ENCODE results near the gene IGF2R. TPM values are rescaled to one million over a fixed set of nuclear protein-coding genes. Genes with fewer than 3 reads are reported as not detected.

IGF2R gene
- total and polyA plus RNA-seq, 5 donors from 2014 or later, result 8.8 to 71.2 (median 10.0) TPM

DNA sequence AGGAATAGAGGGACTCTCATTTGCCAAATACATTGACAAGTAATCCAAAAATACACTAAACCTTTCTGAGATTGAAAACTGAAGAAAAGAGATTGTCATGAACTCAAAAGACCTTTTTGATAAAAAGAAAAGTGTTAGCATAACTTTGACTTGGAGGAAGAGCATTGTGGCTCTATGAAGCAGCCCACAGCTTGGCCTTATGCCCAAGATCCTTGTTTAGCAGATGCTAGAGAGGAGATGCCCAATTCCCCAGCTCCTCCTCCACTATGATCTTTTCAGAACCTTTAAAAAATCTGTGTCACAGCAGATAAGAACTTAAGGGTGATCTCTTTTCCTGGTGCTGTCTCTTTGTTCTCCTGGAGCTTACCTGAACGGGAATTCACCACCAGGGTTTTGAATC lies 35.8 kb upstream of the IGF2R start:
- Mint-ChIP-seq H3K4me3 (no peak overlapping the region), H3K9me3 (peaks cover 0 to 5% (median 0%) of the 10 kb centered on the region in 7 donors), H3K4me1 (peaks cover 8 to 29% (median 20%) of the 10 kb centered on the region in 4 donors), H3K27ac (no peak overlapping the region), H3K36me3 (no peaks in the 10 kb centered on the region), H3K27me3 (peaks cover 10% of the 10 kb centered on the region)
- no peak for DNase-seq
- peaks cover 5% of the 10 kb centered on the region for H3K27me3 ChIP-seq (ENCODE audit: control insufficient read depth, insufficient read depth, low read length)
- no peak overlapping the region for H3K27ac ChIP-seq (ENCODE audit: insufficient read depth, low read length, poor library complexity, severe bottlenecking)
- H3K36me3 ChIP-seq (ENCODE audit: control insufficient read depth, insufficient read depth, low read length), result no peaks in the 10 kb centered on the region
- ATAC-seq (ENCODE audit: low read depth in 2 of 2), result no peak
- no peak overlapping the region for H3K4me3 ChIP-seq (ENCODE audit: low read depth, low read length)
- H3K4me1 ChIP-seq (ENCODE audit: control insufficient read depth, insufficient read depth, low read length, poor library complexity, severe bottlenecking), result peaks cover 16% of the 10 kb centered on the region
- peaks cover 0 to 5% of the 10 kb centered on the region in 2 experiments for H3K9me3 ChIP-seq (ENCODE audit: control insufficient read depth in 2 of 2, low read length in 2 of 2)

DNA sequence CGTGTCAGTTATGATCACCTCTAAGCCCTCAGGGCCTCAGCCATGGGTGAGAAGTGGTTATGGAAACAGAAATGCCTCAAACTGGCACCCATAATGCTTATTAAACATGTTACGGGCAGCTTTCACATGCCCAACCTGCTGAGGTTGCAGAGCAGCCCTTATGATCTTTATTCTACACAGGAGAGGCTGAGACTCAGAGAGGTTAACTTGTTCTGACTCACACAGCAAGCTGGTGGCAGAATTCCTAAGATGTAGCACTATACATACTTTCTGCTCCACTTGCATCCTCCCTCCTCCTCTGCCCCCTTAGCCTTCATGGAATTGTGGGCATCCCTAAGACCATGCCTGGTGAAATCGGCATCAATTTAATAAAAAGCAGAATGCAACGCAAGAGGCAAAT lies 34.7 kb upstream of the IGF2R start:
- H3K27ac ChIP-seq (ENCODE audit: insufficient read depth, low read length, poor library complexity, severe bottlenecking), result no peak overlapping the region
- no peak for DNase-seq
- H3K4me3 ChIP-seq (ENCODE audit: low read depth, low read length), result no peak overlapping the region
- no peak overlapping the region for H3K27ac Mint-ChIP-seq
- H3K27me3 ChIP-seq (ENCODE audit: control insufficient read depth, insufficient read depth, low read length), result peaks cover 5% of the 10 kb centered on the region
- H3K9me3 Mint-ChIP-seq, result peaks cover 0 to 5% (median 0%) of the 10 kb centered on the region in 7 donors
- peaks cover 8 to 28% (median 20%) of the 10 kb centered on the region in 4 donors for H3K4me1 Mint-ChIP-seq
- H3K36me3 Mint-ChIP-seq, result no peaks in the 10 kb centered on the region
- no peak for ATAC-seq (ENCODE audit: low read depth in 2 of 2)
- no peak overlapping the region for H3K4me3 Mint-ChIP-seq
- H3K36me3 ChIP-seq (ENCODE audit: control insufficient read depth, insufficient read depth, low read length), result no peaks in the 10 kb centered on the region
- peaks cover 11% of the 10 kb centered on the region for H3K27me3 Mint-ChIP-seq
- H3K4me1 ChIP-seq (ENCODE audit: control insufficient read depth, insufficient read depth, low read length, poor library complexity, severe bottlenecking), result peaks cover 16% of the 10 kb centered on the region
- peaks cover 0 to 5% of the 10 kb centered on the region in 2 experiments for H3K9me3 ChIP-seq (ENCODE audit: control insufficient read depth in 2 of 2, low read length in 2 of 2)

DNA sequence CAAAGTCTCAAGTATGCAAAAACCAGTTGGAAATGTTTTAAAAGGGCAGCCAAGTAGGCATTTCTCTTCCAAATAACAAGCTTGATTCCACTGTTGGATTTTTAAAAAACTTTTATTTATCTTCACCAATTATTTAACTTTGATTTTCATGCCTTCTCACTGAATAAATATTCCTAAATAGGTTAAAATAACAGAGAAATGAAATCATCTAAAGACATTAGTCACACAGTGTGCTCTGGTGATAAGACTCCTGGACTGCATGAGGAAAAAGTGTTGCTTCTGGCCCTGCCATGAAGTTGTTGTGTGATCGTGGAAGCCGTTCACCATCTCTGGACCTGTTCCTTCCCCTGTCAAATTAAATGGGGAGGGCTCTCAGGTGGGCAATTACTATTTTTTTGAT lies 33.8 kb upstream of the IGF2R start:
- H3K4me1 ChIP-seq (ENCODE audit: control insufficient read depth, insufficient read depth, low read length, poor library complexity, severe bottlenecking), result peaks cover 9% of the 10 kb centered on the region
- H3K27me3 ChIP-seq (ENCODE audit: control insufficient read depth, insufficient read depth, low read length), result peaks cover 5% of the 10 kb centered on the region
- peaks cover 11% of the 10 kb centered on the region for H3K27me3 Mint-ChIP-seq
- peaks cover 0 to 5% (median 0%) of the 10 kb centered on the region in 7 donors for H3K9me3 Mint-ChIP-seq
- ATAC-seq (ENCODE audit: low read depth in 2 of 2) (no peak), DNase-seq (no peak)
- no peak overlapping the region for H3K4me3 Mint-ChIP-seq
- H3K36me3 ChIP-seq (ENCODE audit: control insufficient read depth, insufficient read depth, low read length), result no peaks in the 10 kb centered on the region
- H3K9me3 ChIP-seq (ENCODE audit: control insufficient read depth in 2 of 2, low read length in 2 of 2), result peaks cover 0 to 5% of the 10 kb centered on the region in 2 experiments
- peaks cover 4 to 19% (median 13%) of the 10 kb centered on the region in 4 donors for H3K4me1 Mint-ChIP-seq
- H3K27ac Mint-ChIP-seq, result no peak overlapping the region
- no peak overlapping the region for H3K4me3 ChIP-seq (ENCODE audit: low read depth, low read length)
- H3K27ac ChIP-seq (ENCODE audit: insufficient read depth, low read length, poor library complexity, severe bottlenecking), result no peak overlapping the region
- H3K36me3 Mint-ChIP-seq, result no peaks in the 10 kb centered on the region

DNA sequence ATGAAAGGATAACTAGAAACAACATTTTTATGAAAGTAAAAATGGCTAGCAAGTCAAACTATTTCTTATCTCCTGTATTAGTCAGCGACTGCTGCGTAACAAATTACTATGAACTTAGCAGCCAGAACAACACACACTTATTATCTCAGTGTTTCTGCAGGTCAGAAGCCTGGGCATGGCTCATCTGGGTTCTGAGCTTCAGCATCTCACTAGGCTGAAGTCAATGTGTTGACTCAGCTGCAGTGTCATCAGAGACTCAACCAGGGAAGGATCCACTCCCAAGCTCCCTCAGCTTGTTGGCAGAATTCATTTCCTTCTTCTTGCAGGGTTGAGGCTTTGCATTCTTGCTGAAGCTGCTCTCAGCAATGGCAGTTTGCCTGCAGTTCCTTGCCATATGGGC lies 33.2 kb upstream of the IGF2R start:
- Histone ChIP-seq H3K27ac (ENCODE audit: insufficient read depth, low read length, poor library complexity, severe bottlenecking) (no peak overlapping the region), H3K36me3 (ENCODE audit: control insufficient read depth, insufficient read depth, low read length) (no peaks in the 10 kb centered on the region), H3K4me3 (ENCODE audit: low read depth, low read length) (no peak overlapping the region), H3K9me3 (ENCODE audit: control insufficient read depth in 2 of 2, low read length in 2 of 2) (peaks cover 0 to 5% of the 10 kb centered on the region in 2 experiments), H3K27me3 (ENCODE audit: control insufficient read depth, insufficient read depth, low read length) (peaks cover 7% of the 10 kb centered on the region), H3K4me1 (ENCODE audit: control insufficient read depth, insufficient read depth, low read length, poor library complexity, severe bottlenecking) (peaks cover 3% of the 10 kb centered on the region)
- no peaks in the 10 kb centered on the region for H3K36me3 Mint-ChIP-seq
- no peak overlapping the region for H3K27ac Mint-ChIP-seq
- DNase-seq (no peak), ATAC-seq (ENCODE audit: low read depth in 2 of 2) (no peak)
- peaks cover 11% of the 10 kb centered on the region for H3K27me3 Mint-ChIP-seq
- H3K9me3 Mint-ChIP-seq, result peaks cover 0 to 5% (median 0%) of the 10 kb centered on the region in 7 donors
- no peak overlapping the region for H3K4me3 Mint-ChIP-seq
- peaks cover 4 to 13% (median 7%) of the 10 kb centered on the region in 4 donors for H3K4me1 Mint-ChIP-seq

DNA sequence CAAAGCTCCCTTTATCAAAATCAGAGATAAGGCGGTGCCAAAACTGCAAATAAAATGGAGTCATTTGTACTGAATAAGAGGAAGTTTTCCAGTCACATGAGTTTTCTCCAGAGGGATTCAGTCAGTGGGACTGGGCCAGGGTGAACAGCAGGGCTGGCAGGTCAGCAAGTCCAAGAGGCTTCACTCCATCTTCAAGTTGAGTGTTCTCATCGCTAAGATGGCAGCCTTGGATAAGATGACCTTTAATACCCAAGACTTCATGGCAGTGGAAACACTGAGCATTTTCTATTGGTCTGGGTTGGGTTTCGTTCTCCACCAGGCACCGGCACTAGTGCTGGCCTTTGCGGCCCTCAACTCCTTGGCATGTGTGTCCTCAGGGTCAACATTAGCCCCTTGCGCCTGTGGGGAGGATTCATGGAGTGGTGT lies 29.3 kb upstream of the IGF2R start:
- Histone ChIP-seq H3K27me3 (ENCODE audit: control insufficient read depth, insufficient read depth, low read length) (peaks cover 9% of the 10 kb centered on the region), H3K4me1 (ENCODE audit: control insufficient read depth, insufficient read depth, low read length, poor library complexity, severe bottlenecking) (no peaks in the 10 kb centered on the region), H3K4me3 (ENCODE audit: low read depth, low read length) (no peak overlapping the region), H3K9me3 (ENCODE audit: control insufficient read depth in 2 of 2, low read length in 2 of 2) (peaks cover 7 to 13% of the 10 kb centered on the region in 2 experiments), H3K36me3 (ENCODE audit: control insufficient read depth, insufficient read depth, low read length) (no peaks in the 10 kb centered on the region), H3K27ac (ENCODE audit: insufficient read depth, low read length, poor library complexity, severe bottlenecking) (no peak overlapping the region)
- no peak for ATAC-seq (ENCODE audit: low read depth in 2 of 2)
- no peak for DNase-seq
- Mint-ChIP-seq H3K27ac (no peak overlapping the region), H3K36me3 (no peaks in the 10 kb centered on the region), H3K4me1 (peaks cover 0 to 6% (median 2%) of the 10 kb centered on the region in 4 donors), H3K9me3 (peaks cover 0 to 17% (median 1%) of the 10 kb centered on the region in 7 donors), H3K4me3 (no peak overlapping the region), H3K27me3 (peaks cover 16% of the 10 kb centered on the region)

DNA sequence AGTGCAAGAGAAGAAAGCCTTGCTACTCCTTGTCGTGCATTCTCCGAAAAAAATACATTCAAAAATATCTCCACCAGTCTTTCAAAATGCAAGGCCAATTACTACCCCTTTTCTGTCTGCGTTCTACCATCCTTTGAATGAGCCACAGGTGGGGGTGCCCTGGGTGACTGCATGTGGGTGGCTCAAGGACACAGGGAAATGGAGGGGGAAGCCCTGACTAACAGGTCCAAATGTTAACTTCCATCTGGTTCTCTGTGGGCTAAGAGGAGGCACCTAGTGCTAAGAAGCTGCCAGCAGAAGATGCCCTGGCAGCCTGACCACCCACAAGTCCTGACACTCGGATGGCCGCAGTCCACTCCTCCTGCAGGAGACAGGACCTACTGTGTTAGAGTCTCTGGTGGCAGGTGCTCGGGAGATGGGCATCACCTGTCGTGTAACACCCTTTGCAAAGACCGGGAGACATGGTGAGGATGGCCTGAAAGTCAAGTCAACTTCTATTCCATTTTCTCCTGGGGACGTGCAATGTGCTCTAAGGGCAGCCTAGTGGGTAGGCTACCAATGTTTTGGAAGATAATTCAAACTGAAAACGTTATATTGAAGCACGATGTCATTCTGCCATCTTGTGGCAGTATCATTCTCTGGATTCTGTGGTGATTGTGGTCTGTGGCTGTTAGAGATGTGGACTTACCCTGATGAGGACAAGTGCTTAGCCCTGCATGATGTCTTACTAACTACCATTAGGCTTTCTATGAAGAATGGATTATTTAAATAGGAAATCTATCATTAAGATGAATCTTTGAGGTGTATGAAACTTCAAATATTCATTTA lies 27.4 kb upstream of the IGF2R start:
- H3K27me3 ChIP-seq (ENCODE audit: control insufficient read depth, insufficient read depth, low read length), result peaks cover 8% of the 10 kb centered on the region
- peak; percentile 59 to 75 for ATAC-seq (ENCODE audit: low read depth in 2 of 2)
- H3K36me3 Mint-ChIP-seq, result no peaks in the 10 kb centered on the region

DNA sequence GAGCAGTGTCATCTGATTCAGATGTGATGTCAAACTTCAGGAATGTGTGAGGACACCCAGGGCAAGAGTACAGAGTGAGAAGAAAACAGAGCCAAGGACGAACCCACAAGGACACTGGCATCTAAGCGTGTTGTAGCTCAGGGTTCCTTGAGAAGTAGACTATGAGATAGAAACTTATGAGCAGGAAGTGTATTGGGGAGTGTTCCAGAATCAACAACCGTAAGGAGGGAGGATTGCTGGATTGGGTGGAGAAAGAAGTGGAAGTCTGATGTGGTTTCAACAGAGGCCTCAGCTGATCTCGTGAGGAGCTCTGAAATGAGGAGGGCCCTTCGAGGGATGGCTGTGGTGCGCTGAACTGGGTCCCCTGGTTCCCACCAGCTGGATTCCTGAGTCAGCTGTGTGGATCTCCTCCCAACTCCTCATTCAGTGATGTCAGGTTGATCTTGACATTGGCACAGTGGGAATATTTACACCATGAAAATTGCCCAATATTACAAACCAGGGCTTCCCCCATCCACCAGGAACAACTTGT lies 25.7 kb upstream of the IGF2R start:
- Histone ChIP-seq H3K36me3 (ENCODE audit: control insufficient read depth, insufficient read depth, low read length) (no peaks in the 10 kb centered on the region), H3K4me1 (ENCODE audit: control insufficient read depth, insufficient read depth, low read length, poor library complexity, severe bottlenecking) (no peaks in the 10 kb centered on the region), H3K4me3 (ENCODE audit: low read depth, low read length) (no peak overlapping the region), H3K9me3 (ENCODE audit: control insufficient read depth in 2 of 2, low read length in 2 of 2) (peaks cover 8 to 13% of the 10 kb centered on the region in 2 experiments), H3K27me3 (ENCODE audit: control insufficient read depth, insufficient read depth, low read length) (peaks cover 4% of the 10 kb centered on the region), H3K27ac (ENCODE audit: insufficient read depth, low read length, poor library complexity, severe bottlenecking) (no peak overlapping the region)
- Mint-ChIP-seq H3K9me3 (peaks cover 0 to 14% (median 2%) of the 10 kb centered on the region in 7 donors), H3K4me3 (no peak overlapping the region), H3K27ac (no peak overlapping the region), H3K36me3 (no peaks in the 10 kb centered on the region), H3K27me3 (peaks cover 14% of the 10 kb centered on the region), H3K4me1 (peaks cover 0 to 6% (median 2%) of the 10 kb centered on the region in 4 donors)
- ATAC-seq (ENCODE audit: low read depth in 2 of 2), result no peak
- DNase-seq, result no peak

More for the DNA sequence above, 27.4 kb upstream of the IGF2R start:
- Histone ChIP-seq H3K27ac (ENCODE audit: insufficient read depth, low read length, poor library complexity, severe bottlenecking) (no peak overlapping the region), H3K36me3 (ENCODE audit: control insufficient read depth, insufficient read depth, low read length) (no peaks in the 10 kb centered on the region), H3K4me3 (ENCODE audit: low read depth, low read length) (no peak overlapping the region), H3K4me1 (ENCODE audit: control insufficient read depth, insufficient read depth, low read length, poor library complexity, severe bottlenecking) (no peaks in the 10 kb centered on the region), H3K9me3 (ENCODE audit: control insufficient read depth in 2 of 2, low read length in 2 of 2) (peaks cover 8 to 13% of the 10 kb centered on the region in 2 experiments)
- H3K4me3 Mint-ChIP-seq, result no peak overlapping the region
- H3K9me3 Mint-ChIP-seq, result peaks cover 0 to 14% (median 2%) of the 10 kb centered on the region in 7 donors
- H3K27me3 Mint-ChIP-seq, result peaks cover 12% of the 10 kb centered on the region
- no peak overlapping the region for H3K27ac Mint-ChIP-seq
- H3K4me1 Mint-ChIP-seq, result peaks cover 0 to 6% (median 2%) of the 10 kb centered on the region in 4 donors
- peak in 2 of 3 donors; percentile 59 to 68 for DNase-seq
